DMS114 treated with DMSO at 0.1 percent for 48 hours (cell line): ENCODE results near the gene ARMC8.
"Not testable (repeated sequence)": the region's sequence is repeated elsewhere in the genome, so short reads cannot be mapped to it uniquely, and the experiment has no call there.

Experiments used
- DNase-seq: peaks from one replicate; lab custom pipeline; 2025; ENCODE audit not compliant: unreplicated experiment; lab: John Stamatoyannopoulos, UW

Gene ARMC8

GRCh38 chr3:138187296-138188012 is at the start of gene ARMC8:
Gene ARMC8, plus strand, starts transcription at chr3:138187301. Its CDS starts 254 bp downstream, at chr3:138187555.
- DNase-seq, result peak; percentile 79

- DNase-seq, result no peak
Observed at GRCh38 chr3:138137861-138138260, 49.2 kb upstream of the ARMC8 start.

GRCh38 chr3:138139691-138140090 is 47.4 kb upstream of the ARMC8 start:
- no peak for DNase-seq

GRCh38 chr3:138140940-138141339 is 46.2 kb upstream of the ARMC8 start:
- DNase-seq, result no peak

- DNase-seq, result not testable (repeated sequence)
Observed at GRCh38 chr3:138142181-138142580, 44.9 kb upstream of the ARMC8 start.

GRCh38 chr3:138148503-138148902 is 38.6 kb upstream of the ARMC8 start:
- DNase-seq, result no peak

GRCh38 chr3:138154534-138154933 is 32.6 kb upstream of the ARMC8 start:
- DNase-seq, result no peak

- no peak for DNase-seq
Observed at GRCh38 chr3:138157743-138158142, 29.4 kb upstream of the ARMC8 start.

GRCh38 chr3:138165061-138165460 is 22.0 kb upstream of the ARMC8 start:
- no peak for DNase-seq

GRCh38 chr3:138172625-138173024 is 14.5 kb upstream of the ARMC8 start:
- no peak for DNase-seq

GRCh38 chr3:138173769-138174420 is 13.2 kb upstream of the ARMC8 start:
- DNase-seq, result no peak

GRCh38 chr3:138174421-138175131 is 12.5 kb upstream of the ARMC8 start, which contains the start of gene DBR1:
Gene DBR1, minus strand, starts transcription at chr3:138174921. Its CDS starts 126 bp downstream, at chr3:138174795.
- peak; percentile 53 for DNase-seq

GRCh38 chr3:138180375-138181029 is 6.6 kb upstream of the ARMC8 start:
- no peak for DNase-seq

GRCh38 chr3:138184994-138185393 is 2.1 kb upstream of the ARMC8 start:
- DNase-seq, result no peak

GRCh38 chr3:138186221-138186620 is 880 bp upstream of the ARMC8 start:
- no peak for DNase-seq

GRCh38 chr3:138186803-138187295 is 252 bp upstream of the ARMC8 start:
- no peak for DNase-seq

GRCh38 chr3:138188013-138188730 is 1.1 kb downstream of the ARMC8 start:
- no peak for DNase-seq

GRCh38 chr3:138195481-138195880 is 8.4 kb downstream of the ARMC8 start:
- DNase-seq, result no peak

- DNase-seq, result no peak
Observed at GRCh38 chr3:138196023-138196422, 8.9 kb downstream of the ARMC8 start.

- no peak for DNase-seq
Observed at GRCh38 chr3:138197058-138197457, 10.0 kb downstream of the ARMC8 start.

- DNase-seq, result no peak
Observed at GRCh38 chr3:138197524-138197923, 10.4 kb downstream of the ARMC8 start.
